Activated CD8-positive, alpha-beta T cell treated with anti-CD3 and anti-CD28 coated beads, Interleukin-2, amount 10 ng/mL, durations not matched to agents 7 days and 5 days (primary cell): ENCODE measurements around the gene STK40. TPM values are rescaled to one million over a fixed set of nuclear protein-coding genes. Genes with fewer than 3 reads are reported as not detected.
A peak's percentile ranks its signal among the peaks of the same experiment; 100 is the strongest.

Experiments used
- ATAC-seq: fragments of 150-1000 bp; cut with Tn5 transposase; one replicate; pipeline ENCODE4 v1.10.0; 2021; ENCODE audit warnings: moderate library complexity
- CTCF ChIA-PET: fragments of 350-600 bp; sonication (Branson Sonifier 250); formaldehyde crosslinking; loops from one replicate; lab custom pipeline; 2021; ENCODE audit warnings: antibody characterized with exemption; lab: Charles Lee
- POLR2A ChIA-PET: fragments of 350-600 bp; sonication (Branson Sonifier 250); formaldehyde crosslinking; loops from one replicate; lab custom pipeline; 2021; ENCODE audit warnings: antibody characterized with exemption; lab: Charles Lee
- DNase-seq: peaks from one replicate; pipeline ENCODE4 v3.0.0-alpha.2; 2020
- H3K27ac Mint-ChIP-seq: one replicate; pipeline ENCODE4 v1.8.0; 2021; ENCODE audit warnings: mild to moderate bottlenecking, mixed read lengths
- H3K27me3 Mint-ChIP-seq: one replicate; pipeline ENCODE4 v1.8.0; 2021; ENCODE audit warnings: low read depth, mixed read lengths
- H3K36me3 Mint-ChIP-seq: one replicate; pipeline ENCODE4 v1.8.0; 2021; ENCODE audit warnings: low read depth, mixed read lengths
- H3K4me1 Mint-ChIP-seq: one replicate; pipeline ENCODE4 v1.8.0; 2021; ENCODE audit warnings: low read depth, mixed read lengths
- H3K4me3 Mint-ChIP-seq: one replicate; pipeline ENCODE4 v1.8.0; 2021; ENCODE audit warnings: mild to moderate bottlenecking, mixed read lengths
- H3K9me3 Mint-ChIP-seq: one replicate; pipeline ENCODE4 v1.8.0; 2022; ENCODE audit warnings: mixed read lengths; ENCODE audit not compliant: insufficient read depth
- total RNA-seq, 2 experiments: library from RNA; stranded (reverse); gene quantifications; one replicate each; pipeline ENCODE4 v1.2.3, GENCODE V29; 2021

Gene STK40
- total RNA-seq, 2 experiments from 2014 or later: 69.7 to 72.4 TPM

GRCh38 chr1:36345353-36345752 lies 40.4 kb downstream of the STK40 start:
- ATAC-seq: no peak
- ChIA-PET POLR2A (interaction anchor here (0.9 kb wide), 1 partner anchor 11 kb away, joined by 3 read pairs; no protein-coding TSS in a partner anchor), CTCF (interaction anchor here (1.2 kb wide), 2 partner anchors 22 to 77 kb away, joined by 3 to 7 read pairs; no protein-coding TSS in a partner anchor)
- Mint-ChIP-seq H3K36me3 (peaks cover 35% of the 10 kb centered on the region), H3K4me1 (peaks cover 4% of the 10 kb centered on the region), H3K27ac (peak overlapping the region; percentile 37), H3K4me3 (no peak overlapping the region), H3K27me3 (no peaks in the 10 kb centered on the region), H3K9me3 (no peaks in the 10 kb centered on the region)
- no peak for DNase-seq

DNA sequence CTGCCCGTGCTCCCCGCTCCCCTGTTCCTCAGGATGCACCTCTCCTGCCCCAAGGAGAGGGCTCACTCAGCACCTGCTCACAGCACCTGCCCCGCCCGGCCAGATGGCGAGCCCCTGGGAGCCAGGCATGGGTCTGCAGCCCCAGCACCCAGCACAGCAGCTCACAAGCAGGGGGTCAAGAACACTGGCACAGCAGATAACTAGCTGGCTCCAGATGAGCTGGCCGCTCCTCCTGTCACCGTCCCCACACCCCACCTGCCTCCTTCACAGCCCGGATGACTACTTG lies 41.4 kb downstream of the STK40 start:
- Mint-ChIP-seq H3K9me3 (no peaks in the 10 kb centered on the region), H3K36me3 (peaks cover 34% of the 10 kb centered on the region), H3K27ac (no peak overlapping the region), H3K4me3 (no peak overlapping the region), H3K4me1 (peaks cover 3% of the 10 kb centered on the region), H3K27me3 (no peaks in the 10 kb centered on the region)
- DNase-seq (no peak), ATAC-seq (no peak)
- ChIA-PET POLR2A (interaction anchor here (0.7 kb wide), 1 partner anchor 18 kb away, joined by 3 read pairs; no protein-coding TSS in a partner anchor), CTCF (interaction anchor here (1.1 to 1.2 kb wide), 2 partner anchors 23 to 24 kb away, joined by 4 to 5 read pairs; no protein-coding TSS in a partner anchor)

DNA sequence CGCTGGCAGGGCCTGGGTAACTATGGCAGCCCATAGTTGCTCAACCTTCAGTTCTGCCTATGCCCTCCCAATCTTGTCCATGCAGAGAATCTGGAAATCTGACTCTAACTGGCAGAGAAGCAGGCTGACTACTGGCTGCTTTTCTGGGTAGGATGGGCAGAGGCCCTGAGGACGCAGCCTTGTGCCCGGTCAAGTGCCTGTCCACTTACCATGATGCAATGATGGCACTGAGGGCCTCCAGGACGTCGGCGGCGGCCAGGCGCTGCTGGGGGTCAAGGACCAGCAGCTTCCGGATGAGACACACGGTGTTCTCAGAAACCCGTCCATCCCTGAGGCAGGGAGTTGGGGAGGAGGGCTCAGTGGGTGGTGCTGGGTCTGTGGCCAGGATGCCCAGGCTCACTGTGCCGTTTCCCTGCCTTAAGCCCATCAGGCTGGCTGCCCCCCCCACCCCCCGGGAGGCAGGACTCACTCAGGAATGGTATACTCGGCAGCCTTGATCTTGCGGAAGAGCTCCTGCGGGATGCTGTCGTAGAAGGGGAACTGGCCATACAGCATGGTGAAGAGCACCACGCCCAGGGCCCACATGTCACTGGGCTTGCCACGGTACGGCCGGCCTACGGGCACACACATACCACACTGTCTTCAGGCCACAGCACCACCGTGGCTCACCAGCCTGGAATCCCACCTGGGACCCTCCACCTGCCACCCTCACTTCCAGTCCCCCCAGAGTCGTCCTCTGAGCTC lies 41.9 kb downstream of the STK40 start:
- POLR2A ChIA-PET: interaction anchor here (0.7 kb wide), 1 partner anchor 19 kb away, joined by 3 read pairs; no protein-coding TSS in a partner anchor
- Mint-ChIP-seq H3K9me3 (no peaks in the 10 kb centered on the region), H3K36me3 (peaks cover 35% of the 10 kb centered on the region), H3K27me3 (no peaks in the 10 kb centered on the region), H3K4me3 (no peak overlapping the region), H3K4me1 (peaks cover 8% of the 10 kb centered on the region), H3K27ac (no peak overlapping the region)
- ATAC-seq (no peak), DNase-seq (no peak)
- CTCF ChIA-PET: interaction anchor here (0.7 to 3.2 kb wide), 14 partner anchors 8 to 81 kb away, joined by 3 to 53 read pairs (median 14); no protein-coding TSS in a partner anchor

DNA sequence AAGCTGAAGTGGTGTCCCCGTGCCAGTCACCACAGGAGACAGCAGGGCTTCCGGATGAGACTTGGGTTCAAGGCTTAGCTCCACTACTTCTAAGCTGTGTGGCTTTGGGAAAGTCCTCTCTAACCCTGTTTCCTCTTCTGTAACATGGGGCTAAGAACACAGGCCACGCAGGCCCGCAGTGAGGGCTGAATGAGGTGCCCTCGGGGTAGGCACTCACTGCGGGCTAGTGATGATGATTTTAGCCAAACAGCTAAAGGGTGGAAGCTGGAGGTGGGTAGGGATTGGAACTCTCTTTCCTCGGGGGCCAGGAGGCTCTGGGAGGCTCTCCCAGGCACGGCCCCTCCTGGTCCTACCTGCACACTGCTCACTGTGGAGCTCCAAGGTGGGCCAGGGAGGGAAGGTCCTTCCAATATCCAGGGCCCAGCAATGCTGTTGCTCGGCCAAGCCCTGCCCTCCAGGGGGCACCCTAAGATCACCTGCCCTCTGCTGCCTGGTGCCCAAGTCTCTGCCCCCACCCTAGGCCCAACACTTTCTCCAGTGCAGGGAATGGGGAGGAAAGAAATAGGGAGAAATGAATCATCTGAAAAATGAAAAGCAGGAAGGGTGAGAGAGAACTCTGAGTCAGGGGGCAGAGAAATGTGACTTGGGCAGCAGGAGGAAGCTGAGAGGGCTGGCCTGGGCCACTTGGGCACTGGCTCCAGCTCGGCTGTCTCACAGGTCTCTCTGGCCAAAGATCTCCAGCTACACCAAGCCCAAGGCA lies 43.1 kb downstream of the STK40 start:
- peak overlapping the region; percentile 50 for H3K27ac Mint-ChIP-seq
- ATAC-seq: peak; percentile 83
- ChIA-PET CTCF (interaction anchor here (0.6 to 3.2 kb wide), 27 partner anchors 9 to 1730 kb away, joined by 3 to 53 read pairs (median 6); partner anchors contain the start of genes LSM10 and TRAPPC3), POLR2A (interaction anchor here (0.6 to 0.9 kb wide), 2 partner anchors 24 to 58 kb away, joined by 3 read pairs; no protein-coding TSS in a partner anchor)
- peak; percentile 67 for DNase-seq
- H3K4me3 Mint-ChIP-seq: no peak overlapping the region
- H3K36me3 Mint-ChIP-seq: peaks cover 25% of the 10 kb centered on the region
- H3K27me3 Mint-ChIP-seq: no peaks in the 10 kb centered on the region
- peaks cover 19% of the 10 kb centered on the region for H3K4me1 Mint-ChIP-seq
- H3K9me3 Mint-ChIP-seq: no peaks in the 10 kb centered on the region

GRCh38 chr1:36341626-36342320 lies 44.0 kb downstream of the STK40 start:
- Mint-ChIP-seq H3K4me1 (peaks cover 19% of the 10 kb centered on the region), H3K27me3 (no peaks in the 10 kb centered on the region), H3K9me3 (no peaks in the 10 kb centered on the region), H3K27ac (no peak overlapping the region), H3K4me3 (no peak overlapping the region), H3K36me3 (peaks cover 19% of the 10 kb centered on the region)
- ChIA-PET POLR2A (interaction anchor here (0.9 kb wide), 1 partner anchor 59 kb away, joined by 3 read pairs; no protein-coding TSS in a partner anchor), CTCF (interaction anchor here (0.7 to 3.2 kb wide), 21 partner anchors 8 to 180 kb away, joined by 3 to 53 read pairs (median 8); partner anchors contain the start of gene LSM10)
- DNase-seq (no peak), ATAC-seq (no peak)

DNA sequence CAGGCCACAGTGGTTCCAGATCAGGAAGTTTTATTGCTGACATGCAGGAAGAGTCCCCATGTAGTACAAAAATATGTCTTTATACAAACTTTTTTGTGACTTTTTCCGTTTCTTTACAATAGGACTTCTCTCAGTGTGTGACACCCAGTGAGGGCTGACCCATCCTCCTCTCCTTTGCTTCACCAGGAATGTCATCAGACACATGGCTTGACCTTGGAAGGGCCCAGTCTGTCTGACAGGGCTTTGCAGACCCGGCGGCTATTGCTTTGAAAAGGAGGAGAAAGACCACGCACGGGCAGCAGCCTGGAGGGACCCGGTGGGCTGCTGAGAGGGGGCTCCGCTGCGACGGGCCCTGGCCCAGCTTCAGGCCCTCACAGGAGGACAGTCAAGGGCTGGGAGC lies 46.1 kb downstream of the STK40 start:
- Mint-ChIP-seq H3K9me3 (no peaks in the 10 kb centered on the region), H3K27me3 (no peaks in the 10 kb centered on the region), H3K4me3 (no peak overlapping the region), H3K4me1 (peaks cover 19% of the 10 kb centered on the region), H3K27ac (peak overlapping the region; percentile 67), H3K36me3 (peaks cover 9% of the 10 kb centered on the region)
- ChIA-PET POLR2A (no interaction called here), CTCF (interaction anchor here (0.9 kb wide), 1 partner anchor 30 kb away, joined by 3 read pairs; no protein-coding TSS in a partner anchor)
- ATAC-seq (no peak), DNase-seq (no peak)

- no peaks in the 10 kb centered on the region for H3K9me3 Mint-ChIP-seq
- peaks cover 8% of the 10 kb centered on the region for H3K36me3 Mint-ChIP-seq
- peak overlapping the region; percentile 67 for H3K27ac Mint-ChIP-seq
- POLR2A ChIA-PET: no interaction called here
- no peak overlapping the region for H3K4me3 Mint-ChIP-seq
- no peak for DNase-seq
- CTCF ChIA-PET: interaction anchor here (0.9 kb wide), 1 partner anchor 30 kb away, joined by 3 read pairs; no protein-coding TSS in a partner anchor
- no peak for ATAC-seq
- H3K4me1 Mint-ChIP-seq: peaks cover 19% of the 10 kb centered on the region
- H3K27me3 Mint-ChIP-seq: no peaks in the 10 kb centered on the region
Measured at GRCh38 chr1:36339215-36339614, 46.5 kb downstream of the STK40 start.

- CTCF ChIA-PET: no interaction called here
- ATAC-seq (no peak), DNase-seq (no peak)
- Mint-ChIP-seq H3K27ac (no peak overlapping the region), H3K27me3 (no peaks in the 10 kb centered on the region), H3K36me3 (peaks cover 8% of the 10 kb centered on the region), H3K4me1 (peaks cover 19% of the 10 kb centered on the region), H3K4me3 (no peak overlapping the region), H3K9me3 (no peaks in the 10 kb centered on the region)
- POLR2A ChIA-PET: interaction anchor here (0.6 kb wide), 1 partner anchor 189 kb away, joined by 3 read pairs; the partner anchor contains the start of gene TRAPPC3
Measured at GRCh38 chr1:36337830-36338229, 47.9 kb downstream of the STK40 start.

DNA sequence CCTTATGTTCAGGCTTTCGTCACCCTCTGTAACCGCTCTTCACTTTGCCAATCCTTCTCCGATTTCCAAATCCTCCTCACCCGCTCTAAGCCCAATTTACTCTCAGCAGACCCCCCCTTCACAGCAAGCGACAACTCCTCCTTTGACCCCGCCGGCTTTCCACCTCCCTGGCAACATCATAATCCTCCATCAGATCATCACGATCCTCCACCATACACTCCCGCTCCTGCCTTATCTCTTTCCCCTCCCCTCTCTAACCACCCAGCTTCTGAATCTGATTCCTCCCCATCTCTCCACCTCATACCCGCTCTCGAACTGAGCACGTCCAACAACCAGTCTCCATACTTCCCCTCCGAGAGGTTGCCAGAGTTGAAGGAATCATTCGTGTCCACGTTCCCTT lies 54.8 kb downstream of the STK40 start:
- ATAC-seq (no peak), DNase-seq (no peak)
- Mint-ChIP-seq H3K4me3 (no peak overlapping the region), H3K4me1 (peaks cover 32% of the 10 kb centered on the region), H3K36me3 (no peaks in the 10 kb centered on the region), H3K27ac (no peak overlapping the region), H3K9me3 (no peaks in the 10 kb centered on the region), H3K27me3 (peaks cover 25% of the 10 kb centered on the region)
- CTCF ChIA-PET: interaction anchor here (2.0 kb wide), 1 partner anchor 12 kb away, joined by 9 read pairs; no protein-coding TSS in a partner anchor
- POLR2A ChIA-PET: interaction anchor here (1.1 kb wide), 1 partner anchor 9 kb away, joined by 3 read pairs; no protein-coding TSS in a partner anchor

GRCh38 chr1:36329817-36330216 lies 55.9 kb downstream of the STK40 start:
- no peaks in the 10 kb centered on the region for H3K36me3 Mint-ChIP-seq
- no peak for DNase-seq
- ATAC-seq: no peak
- H3K4me1 Mint-ChIP-seq: peaks cover 32% of the 10 kb centered on the region
- ChIA-PET CTCF (no interaction called here), POLR2A (no interaction called here)
- no peak overlapping the region for H3K4me3 Mint-ChIP-seq
- no peaks in the 10 kb centered on the region for H3K9me3 Mint-ChIP-seq
- H3K27ac Mint-ChIP-seq: no peak overlapping the region
- peaks cover 30% of the 10 kb centered on the region for H3K27me3 Mint-ChIP-seq

GRCh38 chr1:36328713-36329112 lies 57.0 kb downstream of the STK40 start:
- H3K36me3 Mint-ChIP-seq: no peaks in the 10 kb centered on the region
- CTCF ChIA-PET: interaction anchor here (1.2 kb wide), 1 partner anchor 43 kb away, joined by 4 read pairs; no protein-coding TSS in a partner anchor
- POLR2A ChIA-PET: no interaction called here
- H3K27me3 Mint-ChIP-seq: peaks cover 30% of the 10 kb centered on the region
- H3K4me3 Mint-ChIP-seq: no peak overlapping the region
- ATAC-seq (no peak), DNase-seq (no peak)
- H3K9me3 Mint-ChIP-seq: no peaks in the 10 kb centered on the region
- peaks cover 43% of the 10 kb centered on the region for H3K4me1 Mint-ChIP-seq
- H3K27ac Mint-ChIP-seq: no peak overlapping the region
